DMS153 (cell line): ENCODE results near the gene SEMA3G.

Experiments used
- DNase-seq: peaks from one replicate; lab custom pipeline; 2025; lab: John Stamatoyannopoulos, UW

The SEMA3G gene

DNA sequence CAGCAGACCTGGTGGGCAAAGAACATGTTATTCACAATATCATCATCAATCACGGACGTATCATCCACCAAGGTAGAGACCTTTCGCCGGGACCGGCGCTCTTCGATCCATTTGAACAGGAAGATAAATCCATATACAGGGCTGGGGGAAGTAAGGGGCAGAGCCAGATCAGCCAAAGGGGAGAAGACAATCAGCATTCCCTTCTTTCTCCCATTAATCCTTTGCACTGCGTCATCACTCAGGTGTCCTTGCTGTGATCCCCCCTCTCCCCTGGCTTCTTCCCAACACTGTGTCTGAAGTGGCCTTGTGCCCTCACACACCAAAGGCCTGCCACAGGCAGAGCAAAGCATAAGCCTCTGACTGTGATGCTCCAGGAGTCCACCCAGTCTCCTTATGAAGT is 36.4 kb downstream of the SEMA3G start:
- no peak for DNase-seq

DNA sequence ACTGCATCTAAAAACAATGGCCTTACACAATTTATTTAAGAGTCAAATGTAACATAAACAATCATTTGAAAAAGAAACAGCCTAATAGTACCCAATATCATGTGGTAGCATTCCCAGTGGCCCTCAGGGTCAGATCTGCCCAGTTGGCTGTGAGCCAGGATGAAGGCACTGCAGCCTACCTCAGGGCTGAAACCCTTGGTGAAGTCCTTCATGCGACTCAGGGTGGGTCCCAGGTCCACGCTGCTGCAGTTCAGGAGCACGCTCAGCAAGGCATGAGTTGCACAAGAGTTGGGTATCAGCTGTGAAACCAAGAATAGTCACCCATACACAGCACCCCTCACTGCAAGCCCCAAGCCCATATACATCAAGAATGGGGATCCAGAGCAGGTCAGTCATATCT is 37.1 kb downstream of the SEMA3G start:
- no peak for DNase-seq

- DNase-seq, result no peak
Measured at GRCh38 chr3:52406791-52407510, 38.0 kb downstream of the SEMA3G start.

DNA sequence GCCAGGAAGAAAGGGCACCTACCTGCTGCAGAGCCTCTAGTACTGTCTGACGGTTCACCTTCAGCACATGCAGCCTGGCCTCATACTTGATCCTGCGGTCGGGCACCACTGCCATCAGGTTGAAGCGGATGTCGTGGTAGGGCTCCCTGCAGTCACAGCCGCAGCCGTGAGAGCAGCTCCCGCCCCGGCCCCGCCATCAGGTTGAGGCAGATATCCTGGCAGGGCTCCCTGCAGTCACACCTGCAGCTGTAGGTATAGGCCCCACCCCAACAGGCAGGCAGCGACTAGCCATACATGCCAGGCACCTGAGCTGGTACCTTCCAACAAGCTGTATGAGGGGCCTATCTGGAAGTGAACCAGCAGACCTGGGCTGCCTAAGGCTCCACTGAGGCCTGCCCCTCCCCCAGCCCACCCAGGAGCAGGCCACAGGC is 38.7 kb downstream of the SEMA3G start:
- no peak for DNase-seq

GRCh38 chr3:52405601-52406110 is 39.2 kb downstream of the SEMA3G start:
- no peak for DNase-seq

DNA sequence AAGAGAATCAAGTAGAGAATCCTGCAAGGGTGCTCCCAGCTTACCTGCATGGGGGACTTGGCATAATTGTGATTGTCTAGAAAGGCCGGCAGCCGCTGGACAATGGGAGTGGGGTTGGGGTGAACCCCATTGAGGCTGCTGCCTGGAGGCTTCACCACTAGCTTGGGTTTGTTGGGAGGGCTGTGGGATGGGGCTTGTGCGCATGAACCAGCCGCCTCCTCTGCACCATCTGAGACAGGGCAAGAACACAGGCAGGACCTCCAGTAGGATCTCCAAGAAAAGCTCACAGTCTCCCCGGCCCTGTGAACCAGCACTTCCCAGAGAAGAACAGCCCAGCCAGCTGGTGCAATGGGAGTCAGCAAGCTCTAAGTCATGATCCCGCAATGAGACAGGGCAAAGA is 39.8 kb downstream of the SEMA3G start:
- no peak for DNase-seq

GRCh38 chr3:52404391-52404790 is 40.5 kb downstream of the SEMA3G start:
- DNase-seq, result no peak

GRCh38 chr3:52403955-52404354 is 40.9 kb downstream of the SEMA3G start:
- DNase-seq, result no peak

- no peak for DNase-seq
Measured at GRCh38 chr3:52403271-52403841, 41.5 kb downstream of the SEMA3G start.

DNA sequence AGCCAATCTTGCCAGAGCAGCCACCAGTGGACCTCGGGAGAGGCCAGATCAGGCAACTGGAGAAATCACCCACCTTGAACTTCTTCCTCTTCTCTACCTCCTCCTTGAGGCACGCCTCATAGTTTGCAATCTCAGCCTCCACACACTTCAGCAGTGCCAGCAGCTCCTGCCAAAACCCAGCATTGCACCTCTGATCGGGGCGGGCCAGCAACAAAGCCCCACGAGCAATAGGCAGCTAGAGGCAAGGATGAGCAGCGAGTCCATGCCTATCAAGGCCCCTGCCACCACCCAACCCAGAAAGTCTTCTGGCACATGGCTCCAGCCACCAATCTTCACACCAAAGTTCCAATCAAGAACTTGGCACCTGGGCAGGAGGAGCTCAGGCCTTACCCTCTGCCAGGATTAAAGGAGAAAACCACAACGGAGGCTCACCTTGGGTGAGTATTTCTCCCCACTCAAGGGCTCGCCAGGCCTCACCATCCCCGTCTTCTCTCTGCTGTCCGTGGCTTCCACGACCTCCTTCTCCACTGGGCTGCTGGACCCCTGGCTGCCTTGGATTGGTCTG is 42.1 kb downstream of the SEMA3G start:
- DNase-seq, result no peak

- DNase-seq, result no peak
Measured at GRCh38 chr3:52402101-52402521, 42.8 kb downstream of the SEMA3G start.

DNA sequence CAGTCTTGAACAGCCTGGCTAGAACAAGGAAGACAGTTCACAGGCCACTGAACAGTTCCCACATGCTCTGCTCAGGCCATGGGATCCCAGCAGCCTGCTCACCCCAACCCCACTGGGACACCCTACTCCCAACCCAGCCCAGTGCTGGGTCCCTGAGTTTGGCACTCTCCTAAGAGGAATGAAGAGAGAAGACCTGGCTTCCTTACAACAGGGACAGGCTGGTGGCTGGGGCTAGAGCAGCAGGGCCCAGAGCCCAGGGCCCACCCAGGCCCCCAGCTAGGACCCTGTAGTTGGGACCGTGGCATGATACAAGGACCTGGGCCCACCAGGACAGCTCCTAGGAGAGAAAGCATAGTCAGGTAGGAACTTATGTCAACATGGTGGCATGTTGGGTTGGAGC is 43.4 kb downstream of the SEMA3G start:
- no peak for DNase-seq

DNA sequence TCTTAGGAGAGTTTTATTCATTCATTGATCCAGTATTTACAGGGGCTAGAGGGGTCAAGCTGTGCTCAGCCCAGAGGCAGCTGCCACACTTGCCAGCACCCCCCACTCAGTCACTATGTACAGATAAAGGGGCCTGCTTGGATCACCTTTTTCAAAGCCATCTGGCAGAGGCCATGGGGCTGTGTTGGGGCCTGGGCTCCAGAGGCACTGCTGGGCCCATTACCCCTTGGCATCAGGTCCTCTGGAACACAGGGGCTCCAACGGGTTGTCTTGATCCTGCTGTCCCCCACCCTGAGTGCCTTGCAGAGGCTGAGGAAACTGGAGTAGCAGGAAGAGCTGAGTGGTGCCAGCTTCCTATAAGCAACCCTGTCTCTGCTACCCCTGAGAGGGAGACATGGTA is 43.9 kb downstream of the SEMA3G start:
- no peak for DNase-seq

DNA sequence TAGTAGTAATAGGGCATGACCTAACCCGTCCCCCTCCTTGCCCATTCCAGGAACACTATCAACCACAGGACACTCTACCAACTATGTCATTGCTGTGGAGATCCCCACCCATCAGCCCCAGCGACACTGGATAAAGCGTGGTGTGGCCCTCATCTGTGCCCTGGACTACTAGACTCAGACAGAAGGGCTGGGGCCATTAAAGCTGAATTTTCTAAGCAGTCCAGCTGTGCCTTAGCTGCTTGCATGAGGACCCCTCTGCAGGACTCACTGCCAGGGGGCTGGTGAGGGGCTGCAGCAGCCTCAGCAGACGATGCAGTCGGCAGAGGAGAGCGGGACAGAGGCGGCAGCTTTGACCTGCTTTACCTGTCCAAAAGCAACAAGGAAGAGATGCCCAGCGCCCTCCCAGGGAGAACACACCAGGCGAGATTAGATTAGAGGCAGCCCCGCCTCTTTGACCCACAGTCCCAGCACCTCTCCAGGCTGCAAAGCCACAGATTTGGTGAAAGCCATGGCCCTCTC is 44.6 kb downstream of the SEMA3G start:
- DNase-seq, result no peak

- DNase-seq, result no peak
Measured at GRCh38 chr3:52399593-52399992, 45.3 kb downstream of the SEMA3G start.

DNA sequence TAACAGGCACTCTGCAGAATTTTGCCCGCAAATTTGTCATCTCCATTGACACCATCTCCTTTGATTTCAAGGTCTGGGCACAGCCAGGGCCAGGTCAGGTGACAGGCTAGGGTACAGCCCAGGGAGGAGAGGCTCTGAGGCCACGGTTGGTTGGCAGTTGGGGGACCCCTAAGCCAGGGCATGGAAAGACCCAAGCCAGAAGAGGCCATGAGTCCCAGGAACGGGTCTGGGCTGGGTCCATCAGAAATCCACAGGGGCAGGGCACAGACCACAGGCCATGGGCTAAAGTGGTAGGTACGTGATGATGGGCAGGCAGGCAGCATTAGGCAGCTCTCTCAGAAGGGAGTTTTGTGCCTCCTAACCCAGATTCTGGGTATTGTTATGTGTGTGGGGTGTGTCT is 45.8 kb downstream of the SEMA3G start:
- no peak for DNase-seq

DNA sequence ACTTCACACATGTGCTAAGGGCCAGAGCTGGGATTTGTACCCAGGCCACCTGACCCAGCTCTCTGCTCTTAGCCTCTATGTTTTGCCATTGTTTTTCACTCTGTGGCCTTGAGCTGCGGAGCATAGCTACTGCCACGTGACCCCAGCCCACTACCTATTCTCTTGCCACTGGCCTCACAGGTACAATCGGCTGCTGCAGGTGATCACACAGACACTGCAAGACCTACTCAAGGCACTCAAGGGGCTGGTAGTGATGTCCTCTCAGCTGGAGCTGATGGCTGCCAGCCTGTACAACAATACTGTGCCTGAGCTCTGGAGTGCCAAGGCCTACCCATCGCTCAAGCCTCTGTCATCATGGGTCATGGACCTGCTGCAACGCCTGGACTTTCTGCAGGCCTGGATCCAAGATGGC is 46.2 kb downstream of the SEMA3G start:
- no peak for DNase-seq

DNA sequence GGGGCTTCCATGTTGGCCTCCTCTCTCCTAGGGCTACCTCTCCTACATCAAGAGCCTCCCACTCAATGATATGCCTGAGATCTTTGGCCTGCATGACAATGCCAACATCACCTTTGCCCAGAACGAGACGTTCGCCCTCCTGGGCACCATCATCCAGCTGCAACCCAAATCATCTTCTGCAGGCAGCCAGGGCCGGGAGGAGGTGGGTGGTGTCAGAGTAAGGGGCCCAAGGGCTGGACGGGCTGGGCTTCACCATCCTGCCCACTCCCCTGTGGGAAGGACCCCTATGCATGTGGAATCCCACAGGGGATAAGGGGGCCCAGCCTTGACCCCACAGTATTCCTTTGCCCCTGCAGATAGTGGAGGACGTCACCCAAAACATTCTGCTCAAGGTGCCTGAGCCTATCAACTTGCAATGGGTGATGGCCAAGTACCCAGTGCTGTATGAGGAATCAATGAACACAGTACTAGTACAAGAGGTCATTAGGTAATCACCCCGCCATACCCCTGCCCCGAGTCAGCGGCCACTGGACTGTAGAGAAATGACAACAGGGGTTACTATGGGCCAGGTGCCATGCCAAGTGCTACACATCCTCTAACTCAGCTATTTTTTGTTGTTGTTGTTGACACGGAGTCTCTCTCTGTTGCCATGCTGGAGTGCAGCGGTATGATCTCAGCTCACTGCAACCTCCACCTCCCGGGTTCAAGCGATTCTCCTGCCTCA is 47.1 kb downstream of the SEMA3G start:
- DNase-seq, result no peak

DNA sequence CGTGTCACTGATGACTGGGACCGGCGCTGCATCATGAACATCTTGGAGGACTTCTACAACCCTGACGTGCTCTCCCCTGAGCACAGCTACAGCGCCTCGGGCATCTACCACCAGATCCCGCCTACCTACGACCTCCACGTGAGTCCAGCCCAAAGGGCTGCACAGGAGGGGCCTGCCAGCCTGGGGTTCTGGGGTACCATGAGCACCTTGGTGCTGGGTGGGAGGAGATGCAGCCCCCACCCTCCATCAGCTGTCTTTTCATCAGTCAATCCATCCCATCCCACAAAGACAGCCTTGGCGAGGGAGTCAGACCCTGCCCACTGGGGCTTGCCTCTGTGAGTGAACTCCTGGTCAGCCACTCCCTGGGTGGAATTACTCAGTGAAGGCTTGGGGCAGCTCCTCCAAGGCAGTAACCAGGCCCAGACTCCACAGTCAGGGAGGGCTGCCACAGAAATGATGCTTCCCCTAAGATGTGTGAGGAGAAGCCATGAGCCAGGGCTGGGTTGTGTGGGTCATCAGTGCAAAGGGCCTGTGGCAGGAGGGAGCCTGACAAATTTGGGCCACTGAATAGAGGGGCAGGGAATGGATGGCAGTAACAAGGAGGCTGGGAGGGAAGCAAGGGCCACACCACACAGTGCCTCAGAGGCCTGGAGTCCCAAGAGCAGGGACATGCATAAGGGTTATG is 47.9 kb downstream of the SEMA3G start:
- no peak for DNase-seq

DNA sequence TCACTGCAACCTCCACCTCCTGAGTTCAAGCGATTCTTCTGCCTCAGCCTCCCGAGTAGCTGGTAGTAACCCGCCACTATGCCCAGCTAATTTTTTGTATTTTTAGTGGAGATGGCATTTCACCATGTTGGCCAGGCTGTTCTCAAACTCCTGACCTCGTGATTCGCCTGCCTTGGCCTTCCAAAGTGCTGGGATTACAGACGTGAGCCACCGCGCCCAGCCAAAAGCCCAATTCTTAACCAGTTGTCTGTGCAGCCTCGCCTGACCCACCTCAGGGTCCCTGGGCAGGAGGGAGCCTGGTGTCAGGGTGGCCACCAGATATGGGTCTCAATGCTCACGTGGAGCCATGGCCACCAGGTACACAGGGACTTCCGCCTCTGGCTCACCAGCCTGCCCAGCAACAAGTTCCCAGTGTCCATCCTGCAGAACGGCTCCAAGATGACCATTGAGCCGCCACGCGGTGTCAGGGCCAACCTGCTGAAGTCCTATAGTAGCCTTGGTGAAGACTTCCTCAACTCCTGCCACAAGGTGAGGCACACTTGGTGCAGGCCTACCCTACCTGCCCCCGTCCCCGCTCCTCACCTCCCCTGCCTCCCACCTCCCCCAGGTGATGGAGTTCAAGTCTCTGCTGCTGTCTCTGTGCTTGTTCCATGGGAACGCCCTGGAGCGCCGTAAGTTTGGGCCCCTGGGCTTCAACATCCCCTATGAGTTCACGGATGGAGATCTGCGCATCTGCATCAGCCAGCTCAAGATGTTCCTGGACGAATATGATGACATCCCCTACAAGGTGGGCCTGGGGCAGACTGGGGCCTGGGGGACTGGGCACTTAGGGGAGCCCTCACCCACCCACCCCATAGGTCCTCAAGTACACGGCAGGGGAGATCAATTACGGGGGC is 48.6 kb downstream of the SEMA3G start:
- no peak for DNase-seq

- no peak for DNase-seq
Measured at GRCh38 chr3:52395503-52395865, 49.4 kb downstream of the SEMA3G start.
